OCI-LY3 (cell line): ENCODE data around the gene TSACC.

ENCODE experiments used
- H2AFZ ChIP-seq: fragments of 200-600, 300-600 bp; shearing (Covaris generic); 2 replicates; pipeline ENCODE4 v1.6.0; 2014; ENCODE audit warnings: antibody characterized with exemption, low read depth, low read length
- H3K27ac ChIP-seq: fragments of 200-600, 300-600 bp; sonication (generic); 2 replicates; pipeline ENCODE4 v1.5.1; 2014; ENCODE audit warnings: mild to moderate bottlenecking, low read length, moderate library complexity, mixed read lengths
- H3K27me3 ChIP-seq: fragments of 200-600, 300-600 bp; sonication (generic); 2 replicates; pipeline ENCODE4 v1.6.1; 2014; ENCODE audit warnings: low read depth, low read length, mixed read lengths
- H3K36me3 ChIP-seq: fragments of 200-600, 300-600 bp; sonication (generic); replicated peaks from 2 replicates; pipeline ENCODE3; 2014; ENCODE audit warnings: low read depth, low read length, mixed read lengths
- H3K4me1 ChIP-seq: fragments of 300-600, 200-600 bp; sonication (generic); 2 replicates; pipeline ENCODE4 v1.6.1; 2014; ENCODE audit warnings: low read length, mixed read lengths
- H3K4me2 ChIP-seq: fragments of 200-600, 300-600 bp; sonication (generic); 2 replicates; pipeline ENCODE4 v1.6.1; 2014; ENCODE audit warnings: low read length, mixed read lengths
- H3K4me3 ChIP-seq: fragments of 300-600, 200-600 bp; sonication (generic); 2 replicates; pipeline ENCODE4 v1.5.1; 2014; ENCODE audit warnings: antibody characterized with exemption, mild to moderate bottlenecking, low read length, moderate library complexity
- H3K79me2 ChIP-seq: fragments of 300-600, 200-600 bp; shearing (Covaris generic); 2 replicates; pipeline ENCODE4 v1.6.1; 2014; ENCODE audit warnings: mild to moderate bottlenecking, low read length, mixed read lengths
- H3K9ac ChIP-seq: fragments of 300-600, 200-600 bp; shearing (Covaris generic); 2 replicates; pipeline ENCODE4 v1.6.0; 2014; ENCODE audit warnings: mild to moderate bottlenecking, low read length, moderate library complexity
- H3K9me3 ChIP-seq: fragments of 200-600, 300-600 bp; shearing (Covaris generic); 2 replicates; pipeline ENCODE4 v1.6.1; 2014; ENCODE audit warnings: low read length, mixed read lengths; ENCODE audit not compliant: insufficient read depth
- H4K20me1 ChIP-seq: fragments of 200-600, 300-600 bp; sonication (generic); 2 replicates; pipeline ENCODE4 v1.6.1; 2016; ENCODE audit warnings: low read length, mixed read lengths; ENCODE audit not compliant: insufficient read depth
- EZH2phosphoT487 ChIP-seq: fragments of 200-600 bp; shearing (Covaris generic); IDR thresholded peaks from 2 replicates; pipeline ENCODE4 v1.6.1; 2018; ENCODE audit warnings: antibody characterized with exemption, mixed run types, low read depth
- TF ChIP-seq, protein P1 (sequence below): fragments of 200-600, 300-600 bp; sonication (generic); IDR thresholded peaks from 2 replicates; pipeline ENCODE4 v1.5.1; 2014; ENCODE audit warnings: antibody characterized with exemption, low read length, low read depth

TSACC gene

DNA sequence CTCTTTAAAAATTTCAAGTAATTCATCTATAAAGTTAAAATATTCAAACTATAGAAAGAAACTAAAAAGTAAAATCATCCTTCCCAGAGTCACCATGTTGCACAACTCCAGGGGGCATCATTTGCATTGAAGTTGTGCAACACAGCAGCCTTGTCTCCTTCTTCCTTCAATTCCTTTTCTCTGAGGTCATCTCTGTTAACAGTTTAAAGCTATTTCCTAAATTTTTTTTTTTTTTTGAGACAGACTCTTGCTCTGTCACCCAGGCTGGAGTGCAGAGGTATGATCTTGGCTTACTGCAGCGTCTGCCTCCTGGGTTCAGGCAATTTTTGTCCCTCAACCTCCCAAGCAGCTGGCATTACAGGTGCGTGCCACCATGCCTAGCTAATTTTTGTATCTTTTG, 37.8 kb downstream of the TSACC start:
- no peak for TF ChIP-seq EZH2phosphoT487
- TF ChIP-seq, protein P1, sequence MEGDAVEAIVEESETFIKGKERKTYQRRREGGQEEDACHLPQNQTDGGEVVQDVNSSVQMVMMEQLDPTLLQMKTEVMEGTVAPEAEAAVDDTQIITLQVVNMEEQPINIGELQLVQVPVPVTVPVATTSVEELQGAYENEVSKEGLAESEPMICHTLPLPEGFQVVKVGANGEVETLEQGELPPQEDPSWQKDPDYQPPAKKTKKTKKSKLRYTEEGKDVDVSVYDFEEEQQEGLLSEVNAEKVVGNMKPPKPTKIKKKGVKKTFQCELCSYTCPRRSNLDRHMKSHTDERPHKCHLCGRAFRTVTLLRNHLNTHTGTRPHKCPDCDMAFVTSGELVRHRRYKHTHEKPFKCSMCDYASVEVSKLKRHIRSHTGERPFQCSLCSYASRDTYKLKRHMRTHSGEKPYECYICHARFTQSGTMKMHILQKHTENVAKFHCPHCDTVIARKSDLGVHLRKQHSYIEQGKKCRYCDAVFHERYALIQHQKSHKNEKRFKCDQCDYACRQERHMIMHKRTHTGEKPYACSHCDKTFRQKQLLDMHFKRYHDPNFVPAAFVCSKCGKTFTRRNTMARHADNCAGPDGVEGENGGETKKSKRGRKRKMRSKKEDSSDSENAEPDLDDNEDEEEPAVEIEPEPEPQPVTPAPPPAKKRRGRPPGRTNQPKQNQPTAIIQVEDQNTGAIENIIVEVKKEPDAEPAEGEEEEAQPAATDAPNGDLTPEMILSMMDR, result no peak
- Histone ChIP-seq H3K27me3 (peaks cover 33% of the 10 kb centered on the region), H3K9ac (no peak overlapping the region), H3K36me3 (no peaks in the 10 kb centered on the region), H2AFZ (no peak overlapping the region), H3K4me3 (no peak overlapping the region), H3K4me2 (no peak overlapping the region), H3K79me2 (no peaks in the 10 kb centered on the region), H3K27ac (no peak overlapping the region), H3K9me3 (no peaks in the 10 kb centered on the region), H4K20me1 (no peaks in the 10 kb centered on the region), H3K4me1 (no peaks in the 10 kb centered on the region)

- Histone ChIP-seq H3K4me2 (no peak overlapping the region), H4K20me1 (no peaks in the 10 kb centered on the region), H3K9ac (no peak overlapping the region), H3K9me3 (no peaks in the 10 kb centered on the region), H3K79me2 (no peaks in the 10 kb centered on the region), H3K27ac (no peak overlapping the region), H3K36me3 (no peaks in the 10 kb centered on the region), H2AFZ (0 out of 2 replicates have a peak overlapping the region, but pooled peaks have one; percentile 18), H3K4me1 (no peaks in the 10 kb centered on the region), H3K27me3 (peaks cover 26% of the 10 kb centered on the region), H3K4me3 (no peak overlapping the region)
- TF ChIP-seq, protein P1, result no peak
- TF ChIP-seq EZH2phosphoT487, result no peak
Measured at GRCh38 chr1:156376958-156377919, 38.9 kb downstream of the TSACC start.

DNA sequence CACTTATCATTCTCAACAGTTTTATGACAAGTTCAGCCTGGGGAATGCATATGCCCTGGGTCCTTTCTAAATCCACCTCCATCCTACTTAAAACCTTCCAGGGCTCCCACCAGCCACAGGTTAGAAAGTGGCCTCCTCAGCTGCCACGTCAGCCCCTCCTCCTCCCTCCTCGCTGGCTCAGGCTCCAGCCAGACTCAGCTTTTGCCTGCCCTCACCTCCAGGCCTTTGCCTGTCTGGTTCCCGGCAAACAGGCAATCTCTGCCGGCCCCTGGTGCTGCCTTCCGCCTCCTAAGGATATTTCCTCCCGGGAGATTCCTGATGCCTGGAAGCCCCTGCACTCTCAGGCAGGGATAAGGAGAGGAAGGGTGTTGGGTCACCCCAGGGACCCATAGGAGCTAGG, 40.2 kb downstream of the TSACC start:
- Histone ChIP-seq H2AFZ (no peak overlapping the region), H3K4me3 (no peak overlapping the region), H3K4me1 (peaks cover 3% of the 10 kb centered on the region; the same call in 1 of the 2 replicates), H3K27ac (no peak overlapping the region), H3K4me2 (no peak overlapping the region), H3K9ac (no peak overlapping the region), H3K36me3 (no peaks in the 10 kb centered on the region), H4K20me1 (no peaks in the 10 kb centered on the region), H3K79me2 (no peaks in the 10 kb centered on the region), H3K27me3 (peaks cover 13% of the 10 kb centered on the region), H3K9me3 (no peaks in the 10 kb centered on the region)
- no peak for TF ChIP-seq EZH2phosphoT487
- TF ChIP-seq, protein P1, result no peak

GRCh38 chr1:156379420-156380165, 41.3 kb downstream of the TSACC start:
- no peak for TF ChIP-seq EZH2phosphoT487
- no peak overlapping the region for H3K4me3 ChIP-seq
- H3K4me1 ChIP-seq, result peaks cover 3% of the 10 kb centered on the region; the same call in 1 of the 2 replicates
- no peak overlapping the region for H3K27ac ChIP-seq
- no peak overlapping the region for H3K4me2 ChIP-seq
- H3K36me3 ChIP-seq, result no peaks in the 10 kb centered on the region
- no peaks in the 10 kb centered on the region for H3K79me2 ChIP-seq
- H3K9ac ChIP-seq, result no peak overlapping the region
- no peaks in the 10 kb centered on the region for H4K20me1 ChIP-seq
- H2AFZ ChIP-seq, result no peak overlapping the region
- H3K9me3 ChIP-seq, result no peaks in the 10 kb centered on the region
- 0 out of 2 replicates have a peak, but pooled peaks cover 5% of the 10 kb centered on the region for H3K27me3 ChIP-seq
